PC-9 (cell line): Measurements from ENCODE around the gene CFC1B.
"Not testable (repeated sequence)": the region's sequence is repeated elsewhere in the genome, so short reads cannot be mapped to it uniquely, and the experiment has no call there.

Experiments
- EZH2 ChIP-seq: fragments of 200-600 bp; sonication (generic); IDR thresholded peaks from 2 replicates; pipeline ENCODE4 v1.8.0; 2017; ENCODE audit warnings: antibody characterized with exemption, low read depth
- TF ChIP-seq, protein P1 (sequence below): fragments of 200-600 bp; sonication (generic); conservative IDR thresholded peaks from 2 replicates; pipeline ENCODE4 v1.6.1; 2017; ENCODE audit warnings: mixed run types, antibody characterized with exemption, mild to moderate bottlenecking, moderate library complexity

DNA sequence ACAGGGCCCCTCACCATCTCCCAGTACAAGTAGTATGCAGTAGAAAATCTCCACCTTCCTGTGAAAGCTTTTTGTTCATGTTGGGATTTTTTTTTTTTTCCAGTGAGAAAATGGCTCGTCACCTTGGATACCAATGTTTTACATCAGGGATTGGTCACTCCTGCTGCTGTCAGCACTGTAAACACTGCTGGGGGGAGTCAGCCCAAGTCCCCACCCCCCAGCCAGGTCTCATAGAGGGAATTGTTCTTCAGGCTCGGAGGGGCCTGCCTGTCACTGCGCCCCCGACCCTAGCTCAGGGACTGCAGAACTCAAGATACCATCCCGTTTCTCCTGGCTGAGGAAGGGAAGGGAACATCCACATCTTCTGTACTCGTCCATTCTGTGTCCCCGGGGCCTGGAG is at the start of gene CFC1B:
- TF ChIP-seq, protein P1, sequence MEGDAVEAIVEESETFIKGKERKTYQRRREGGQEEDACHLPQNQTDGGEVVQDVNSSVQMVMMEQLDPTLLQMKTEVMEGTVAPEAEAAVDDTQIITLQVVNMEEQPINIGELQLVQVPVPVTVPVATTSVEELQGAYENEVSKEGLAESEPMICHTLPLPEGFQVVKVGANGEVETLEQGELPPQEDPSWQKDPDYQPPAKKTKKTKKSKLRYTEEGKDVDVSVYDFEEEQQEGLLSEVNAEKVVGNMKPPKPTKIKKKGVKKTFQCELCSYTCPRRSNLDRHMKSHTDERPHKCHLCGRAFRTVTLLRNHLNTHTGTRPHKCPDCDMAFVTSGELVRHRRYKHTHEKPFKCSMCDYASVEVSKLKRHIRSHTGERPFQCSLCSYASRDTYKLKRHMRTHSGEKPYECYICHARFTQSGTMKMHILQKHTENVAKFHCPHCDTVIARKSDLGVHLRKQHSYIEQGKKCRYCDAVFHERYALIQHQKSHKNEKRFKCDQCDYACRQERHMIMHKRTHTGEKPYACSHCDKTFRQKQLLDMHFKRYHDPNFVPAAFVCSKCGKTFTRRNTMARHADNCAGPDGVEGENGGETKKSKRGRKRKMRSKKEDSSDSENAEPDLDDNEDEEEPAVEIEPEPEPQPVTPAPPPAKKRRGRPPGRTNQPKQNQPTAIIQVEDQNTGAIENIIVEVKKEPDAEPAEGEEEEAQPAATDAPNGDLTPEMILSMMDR = not testable (repeated sequence)
- not testable (repeated sequence) for TF ChIP-seq EZH2
